ENCODE measurements around the gene PLIN1. TPM values are rescaled to one million over a fixed set of nuclear protein-coding genes. Genes with fewer than 3 reads are reported as not detected.

The PLIN1 gene
- total and polyA plus RNA-seq, 2 of the 4 experiments (the other 2 are of a cell fraction) = under 0.01 to 0.07 TPM

DNA sequence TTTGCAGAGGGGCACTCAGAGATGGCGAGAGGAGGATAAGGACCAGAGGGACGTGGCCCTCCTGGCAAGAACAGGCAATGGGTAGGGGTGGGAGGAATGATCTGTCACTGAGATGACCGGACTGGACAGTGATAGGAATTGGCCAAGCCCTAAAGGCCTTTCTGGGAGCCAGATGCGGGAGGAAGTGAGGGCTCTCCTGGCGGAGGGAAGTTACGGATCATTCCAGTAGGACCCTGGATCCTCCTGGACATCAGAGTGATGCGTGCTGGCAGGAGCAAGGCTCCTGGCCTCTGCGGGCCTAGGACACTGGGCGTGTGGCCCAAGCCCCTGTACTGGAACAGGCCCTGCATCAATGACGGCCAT is 47.3 kb downstream of the PLIN1 start:
- H3K27me3 ChIP-seq (ENCODE audit: control insufficient read depth, insufficient read depth, low read length) = no peaks in the 10 kb centered on the region
- H3K9me1 ChIP-seq (ENCODE audit: insufficient read depth, low read length) = no peaks in the 10 kb centered on the region
- CTCF ChIA-PET = no interaction called here
- no peak overlapping the region for H3K27ac ChIP-seq (ENCODE audit: insufficient read depth, low read length)
- no peak overlapping the region for H3K4me3 ChIP-seq (ENCODE audit: insufficient read depth, low read depth, low read length)
- H4K20me1 ChIP-seq (ENCODE audit: insufficient read depth, low read length) = no peaks in the 10 kb centered on the region; the same call in 1 of the 2 replicates
- no peak for DNase-seq
- POLR2A ChIA-PET (ENCODE audit: unreplicated experiment) = no interaction called here
- H2BK120ac ChIP-seq (ENCODE audit: low read depth, low read length) = no peak overlapping the region
- H3K79me1 ChIP-seq (ENCODE audit: low read depth in 1 of 2, low read length in 2 of 2) = peaks cover 0 to 3% of the 10 kb centered on the region in 2 experiments; a peak in 1 of 4 replicates
- no peak overlapping the region for H3K4me2 ChIP-seq (ENCODE audit: low read depth, low read length)
- no peak overlapping the region for H3K23ac ChIP-seq (ENCODE audit: low read depth, low read length)
- no peak overlapping the region for H2AK5ac ChIP-seq (ENCODE audit: low read depth, low read length)
- no peak overlapping the region for H3K18ac ChIP-seq (ENCODE audit: low read depth, low read length)
- 100% methylated on average over 4 of the region's 10 CpGs; no CpG with 5 or more reads in 1 of the 2 experiments for WGBS, 2 experiments (ENCODE audit: extremely low coverage in 2 of 2, insufficient read length in 1 of 2)
- H3K56ac ChIP-seq (ENCODE audit: extremely low read depth, insufficient read depth, low read length) = no peak overlapping the region
- H3K4ac ChIP-seq (ENCODE audit: low read depth, low read length) = no peak overlapping the region
- no peaks in the 10 kb centered on the region for H3K9me3 ChIP-seq (ENCODE audit: control insufficient read depth, insufficient read depth, low read length)
- H2AFZ ChIP-seq (replicated peaks; ENCODE audit: low read length, poor library complexity) = no peak overlapping the region
- no TSS peak for BruUV-seq (replicated peaks)
- no peak overlapping the region for H2AK9ac ChIP-seq (replicated peaks; ENCODE audit: low read depth, low read length, poor library complexity)
- dilution Hi-C loops (cut with HindIII; ENCODE audit: low sequenced_read_pairs, unreplicated experiment) (no loop called here), intact Hi-C loops (cut with micrococcal nuclease) (no loop called here), in situ Hi-C loops (cut with MboI; ENCODE audit: low sequenced_read_pairs) (no loop called here)
- no peak overlapping the region for H2BK5ac ChIP-seq (ENCODE audit: low read depth, low read length, poor library complexity, severe bottlenecking)
- H4K8ac ChIP-seq (ENCODE audit: low read depth in 2 of 2, low read length in 2 of 2) = no peak overlapping the region
- H3K36me3 ChIP-seq (ENCODE audit: control insufficient read depth, insufficient read depth, low read length) = peaks cover 64% of the 10 kb centered on the region
- no peak overlapping the region for H2BK15ac ChIP-seq (ENCODE audit: low read depth, low read length)
- no peaks in the 10 kb centered on the region for H3K4me1 ChIP-seq (ENCODE audit: control insufficient read depth, insufficient read depth, low read length)
- no peak overlapping the region for H3K9ac ChIP-seq (ENCODE audit: low read depth, low read length)
- H3K14ac ChIP-seq (replicated peaks; ENCODE audit: low read depth, low read length) = no peak overlapping the region
- no peak overlapping the region for H2BK20ac ChIP-seq (ENCODE audit: low read depth, low read length)
- no peak overlapping the region for H4K91ac ChIP-seq (ENCODE audit: insufficient read depth, low read depth, low read length)
- no peak for ATAC-seq (ENCODE audit: low read depth)
- TF ChIP-seq RFX5 (IDR thresholded peaks at IDR 0.05; ENCODE audit: low read depth, low read length) = no peak
- TF ChIP-seq BHLHE40 (IDR thresholded peaks at IDR 0.05; ENCODE audit: low read depth, low read length) = no peak
- no peak for TF ChIP-seq RAD21 (IDR thresholded peaks at IDR 0.05; ENCODE audit: low read length)
- TF ChIP-seq MAFK (IDR thresholded peaks at IDR 0.05; ENCODE audit: low read depth, low read length) = no peak
- no peak for TF ChIP-seq SMC3 (IDR thresholded peaks at IDR 0.05; ENCODE audit: low read depth, low read length)
- TF ChIP-seq CEBPB (IDR thresholded peaks at IDR 0.05; ENCODE audit: low read depth, low read length) = no peak
- TF ChIP-seq POLR2A (IDR thresholded peaks at IDR 0.05; ENCODE audit: low read depth, low read length) = no peak
- TF ChIP-seq, protein P1, sequence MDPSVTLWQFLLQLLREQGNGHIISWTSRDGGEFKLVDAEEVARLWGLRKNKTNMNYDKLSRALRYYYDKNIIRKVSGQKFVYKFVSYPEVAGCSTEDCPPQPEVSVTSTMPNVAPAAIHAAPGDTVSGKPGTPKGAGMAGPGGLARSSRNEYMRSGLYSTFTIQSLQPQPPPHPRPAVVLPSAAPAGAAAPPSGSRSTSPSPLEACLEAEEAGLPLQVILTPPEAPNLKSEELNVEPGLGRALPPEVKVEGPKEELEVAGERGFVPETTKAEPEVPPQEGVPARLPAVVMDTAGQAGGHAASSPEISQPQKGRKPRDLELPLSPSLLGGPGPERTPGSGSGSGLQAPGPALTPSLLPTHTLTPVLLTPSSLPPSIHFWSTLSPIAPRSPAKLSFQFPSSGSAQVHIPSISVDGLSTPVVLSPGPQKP (IDR thresholded peaks at IDR 0.05; ENCODE audit: borderline replicate concordance, low read depth, low read length) = no peak
- no peak for TF ChIP-seq CHD1 (IDR thresholded peaks at IDR 0.05; ENCODE audit: low read depth, low read length)
- no peak for TF ChIP-seq MXI1 (IDR thresholded peaks at IDR 0.05; ENCODE audit: borderline replicate concordance, low read depth, low read length)
- TF ChIP-seq MAZ (IDR thresholded peaks at IDR 0.05; ENCODE audit: borderline replicate concordance, low read depth, low read length) = no peak
- TF ChIP-seq NFE2L2 (IDR thresholded peaks at IDR 0.05; ENCODE audit: low read depth, low read length) = no peak
- no peak for TF ChIP-seq FOS (IDR thresholded peaks at IDR 0.05; ENCODE audit: low read depth, low read length)
- no peak for TF ChIP-seq USF2 (IDR thresholded peaks at IDR 0.05; ENCODE audit: low read depth, low read length)
- TF ChIP-seq RCOR1 (IDR thresholded peaks at IDR 0.05; ENCODE audit: insufficient replicate concordance, low read length) = no peak
- TF ChIP-seq, protein P2, sequence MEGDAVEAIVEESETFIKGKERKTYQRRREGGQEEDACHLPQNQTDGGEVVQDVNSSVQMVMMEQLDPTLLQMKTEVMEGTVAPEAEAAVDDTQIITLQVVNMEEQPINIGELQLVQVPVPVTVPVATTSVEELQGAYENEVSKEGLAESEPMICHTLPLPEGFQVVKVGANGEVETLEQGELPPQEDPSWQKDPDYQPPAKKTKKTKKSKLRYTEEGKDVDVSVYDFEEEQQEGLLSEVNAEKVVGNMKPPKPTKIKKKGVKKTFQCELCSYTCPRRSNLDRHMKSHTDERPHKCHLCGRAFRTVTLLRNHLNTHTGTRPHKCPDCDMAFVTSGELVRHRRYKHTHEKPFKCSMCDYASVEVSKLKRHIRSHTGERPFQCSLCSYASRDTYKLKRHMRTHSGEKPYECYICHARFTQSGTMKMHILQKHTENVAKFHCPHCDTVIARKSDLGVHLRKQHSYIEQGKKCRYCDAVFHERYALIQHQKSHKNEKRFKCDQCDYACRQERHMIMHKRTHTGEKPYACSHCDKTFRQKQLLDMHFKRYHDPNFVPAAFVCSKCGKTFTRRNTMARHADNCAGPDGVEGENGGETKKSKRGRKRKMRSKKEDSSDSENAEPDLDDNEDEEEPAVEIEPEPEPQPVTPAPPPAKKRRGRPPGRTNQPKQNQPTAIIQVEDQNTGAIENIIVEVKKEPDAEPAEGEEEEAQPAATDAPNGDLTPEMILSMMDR (conservative IDR thresholded peaks at IDR 0.05; ENCODE audit: low read depth, low read length) = no peak
- no peak overlapping the region for H4K5ac ChIP-seq (ENCODE audit: low read depth, low read length)

Data from IMR-90 (cell line).